Endometrium (tissue), 2 donors: ENCODE measurements around the gene SMAD4.
"Not testable (repeated sequence)": the region's sequence is repeated elsewhere in the genome, so short reads cannot be mapped to it uniquely, and the experiment has no call there.

Source experiments
- FAIRE-seq: peaks from 2 replicates; lab custom pipeline; 2012; peaks lifted over from hg19 to GRCh38; lab: Jason Lieb, UNC
- donor health status: control.
- donor health status: control.

SMAD4 gene

GRCh38 chr18:51111633-51112355, 81.8 kb downstream of the SMAD4 start:
- not testable (repeated sequence) for FAIRE-seq

- not testable (repeated sequence) for FAIRE-seq
Measured at GRCh38 chr18:51116996-51117395, 87.0 kb downstream of the SMAD4 start.

GRCh38 chr18:51119561-51119960, 89.5 kb downstream of the SMAD4 start:
- not testable (repeated sequence) for FAIRE-seq

GRCh38 chr18:51119976-51120375, 90.0 kb downstream of the SMAD4 start:
- FAIRE-seq = not testable (repeated sequence)

GRCh38 chr18:51120809-51121596, 91.0 kb downstream of the SMAD4 start:
- no peak for FAIRE-seq

GRCh38 chr18:51121597-51121857, 91.5 kb downstream of the SMAD4 start:
- no peak for FAIRE-seq

GRCh38 chr18:51122266-51123045, 92.4 kb downstream of the SMAD4 start:
- FAIRE-seq = no peak

- no peak for FAIRE-seq
Measured at GRCh38 chr18:51123046-51123395, 93.0 kb downstream of the SMAD4 start.

- FAIRE-seq = no peak
Measured at GRCh38 chr18:51123481-51123880, 93.5 kb downstream of the SMAD4 start.

- FAIRE-seq = no peak
Measured at GRCh38 chr18:51123936-51124486, 94.0 kb downstream of the SMAD4 start.

GRCh38 chr18:51125976-51126375, 96.0 kb downstream of the SMAD4 start:
- FAIRE-seq = no peak

- no peak for FAIRE-seq
Measured at GRCh38 chr18:51127664-51128063, 97.7 kb downstream of the SMAD4 start.

- FAIRE-seq = no peak
Measured at GRCh38 chr18:51128533-51128932, 98.5 kb downstream of the SMAD4 start.

- FAIRE-seq = no peak
Measured at GRCh38 chr18:51132256-51132935, 102.4 kb downstream of the SMAD4 start.

- no peak for FAIRE-seq
Measured at GRCh38 chr18:51133580-51134160, 103.7 kb downstream of the SMAD4 start.
